ENCODE data around the gene RMND1. TPM values are rescaled to one million over a fixed set of nuclear protein-coding genes. Genes with fewer than 3 reads are reported as not detected.

The RMND1 gene
- total and polyA plus RNA-seq, 9 of the 15 experiments (the other 6 are each of a cell fraction or from before 2014, with no cell fraction given): 26.9 to 47.8 (median 36.2) TPM

- Histone ChIP-seq H3K79me2 (ENCODE audit: control insufficient read depth, insufficient read depth, low read length) (no peaks in the 10 kb centered on the region), H3K27me3 (ENCODE audit: control insufficient read depth in 2 of 2, insufficient read depth in 2 of 2, low read length in 2 of 2) (peaks cover 31 to 39% of the 10 kb centered on the region in 2 experiments; a peak in 4 of 5 replicates), H3K4me2 (ENCODE audit: insufficient read depth, low read length) (no peak overlapping the region), H3K4me1 (replicated peaks in 1 of 2; ENCODE audit: control insufficient read depth in 2 of 2, insufficient read depth in 2 of 2, low read length in 2 of 2) (peaks cover 0 to 6% of the 10 kb centered on the region in 2 experiments; a peak in 1 of 5 replicates), H3K9me3 (replicated peaks; ENCODE audit: control insufficient read depth, insufficient read depth, low read depth, low read length) (no peaks in the 10 kb centered on the region), H3K9me1 (ENCODE audit: control insufficient read depth, insufficient read depth, low read length) (no peaks in the 10 kb centered on the region), H3K9ac (ENCODE audit: insufficient read depth in 1 of 2, low read depth in 2 of 2, low read length in 2 of 2) (no peak overlapping the region), H3K27ac (ENCODE audit: extremely low read depth, low read depth, low read length) (no peak overlapping the region), H2AFZ (ENCODE audit: low read depth, low read length) (no peak overlapping the region), H4K20me1 (replicated peaks; ENCODE audit: control insufficient read depth, insufficient read depth, low read length) (no peaks in the 10 kb centered on the region), H3K4me3 (no peak overlapping the region), H3K36me3 (ENCODE audit: control insufficient read depth, insufficient read depth, low read length) (no peaks in the 10 kb centered on the region)
- BruUV-seq (replicated peaks): no TSS peak
- WGBS (ENCODE audit: insufficient coverage, low coverage, missing lambda C conversion rate): 5% methylated on average over 9 of the region's 9 CpGs
- FAIRE-seq (no peak), ATAC-seq (no peak), DNase-seq (ENCODE audit: extremely low read depth in 1 of 4, low spot score in 3 of 4) (no peak)
- POLR2A ChIA-PET: no interaction called here
- intact Hi-C loops (cut with micrococcal nuclease): no loop called here
- CTCF ChIA-PET (ENCODE audit: low intra/inter-chr PET ratio): no interaction called here
- no peak for TF ChIP-seq ZNF830 (CRISPR knock-in tag; IDR thresholded peaks at IDR 0.05)
- no peak for TF ChIP-seq MYC (IDR thresholded peaks at IDR 0.05; ENCODE audit: low read depth, low read length)
- TF ChIP-seq MYC (CRISPR knock-in tag; IDR thresholded peaks at IDR 0.05; ENCODE audit: borderline replicate concordance, low read depth): no peak
- no peak for TF ChIP-seq SMAD1 (IDR thresholded peaks at IDR 0.05; ENCODE audit: low read depth, low read length, partially characterized antibody)
- TF ChIP-seq HDAC3 (IDR thresholded peaks at IDR 0.05; ENCODE audit: borderline replicate concordance, partially characterized antibody): no peak
- no peak for TF ChIP-seq ZNF398 (CRISPR knock-in tag; IDR thresholded peaks at IDR 0.05)
- no peak for TF ChIP-seq FOXK2 (conservative IDR thresholded peaks at IDR 0.05 in 1 of 2, IDR thresholded peaks at IDR 0.05 in 1 of 2; ENCODE audit: low read depth in 2 of 2)
- no peak for TF ChIP-seq HES1 (IDR thresholded peaks at IDR 0.05; ENCODE audit: low read depth)
- no peak for TF ChIP-seq ZNF212 (CRISPR knock-in tag; IDR thresholded peaks at IDR 0.05)
- TF ChIP-seq E2F3 (CRISPR knock-in tag; IDR thresholded peaks at IDR 0.05): no peak
- in situ Hi-C loops (cut with MboI): no loop called here
These were observed 43.5 kb upstream of the RMND1 start for GRCh38 chr6:151495380-151495779.

All from K562 (cell line).